H9 (cell line): Measurements from ENCODE around the gene CENPB. TPM values are rescaled to one million over a fixed set of nuclear protein-coding genes. Genes with fewer than 3 reads are reported as not detected.

Experiments used
- DNase-seq: peaks from one replicate; pipeline ENCODE4 v3.0.0-alpha.2; 2017
- H2AFZ ChIP-seq: one replicate; pipeline ENCODE4 v1.6.1; 2013; ENCODE audit warnings: mild to moderate bottlenecking, low read length, control low read depth, moderate library complexity
- H2AK5ac ChIP-seq: 2 replicates; pipeline ENCODE4 v1.6.1; 2013; ENCODE audit warnings: low read length, control low read depth, mixed read lengths; ENCODE audit not compliant: insufficient read length
- H2BK120ac ChIP-seq: one replicate; pipeline ENCODE4 v1.6.1; 2013; ENCODE audit warnings: low read depth, mild to moderate bottlenecking, low read length, control low read depth, inconsistent platforms; ENCODE audit not compliant: poor library complexity, severe bottlenecking
- H2BK12ac ChIP-seq: 2 replicates; pipeline ENCODE4 v1.6.1; 2013; ENCODE audit warnings: low read length, control low read depth, mixed read lengths, low read depth; ENCODE audit not compliant: insufficient read length
- H2BK15ac ChIP-seq: 2 replicates; pipeline ENCODE4 v1.6.1; 2013; ENCODE audit warnings: low read depth, low read length, control low read depth
- H2BK20ac ChIP-seq: one replicate; pipeline ENCODE4 v1.6.1; 2013; ENCODE audit warnings: low read depth, mild to moderate bottlenecking, low read length, control low read depth, inconsistent platforms; ENCODE audit not compliant: poor library complexity, severe bottlenecking
- H2BK5ac ChIP-seq: 2 replicates; pipeline ENCODE4 v1.6.1; 2013; ENCODE audit warnings: low read length, control low read depth, mixed read lengths; ENCODE audit not compliant: insufficient read length
- H3K14ac ChIP-seq: 2 replicates; pipeline ENCODE4 v1.6.1; 2013; ENCODE audit warnings: low read length, control low read depth; ENCODE audit not compliant: insufficient read depth
- H3K18ac ChIP-seq: 2 replicates; pipeline ENCODE4 v1.6.1; 2013; ENCODE audit warnings: low read depth, mild to moderate bottlenecking, mixed read lengths, low read length, control low read depth; ENCODE audit not compliant: insufficient read length
- H3K23ac ChIP-seq: 2 replicates; pipeline ENCODE4 v1.6.1; 2013; ENCODE audit warnings: low read length, control low read depth, mixed read lengths, low read depth; ENCODE audit not compliant: insufficient read length
- H3K23me2 ChIP-seq: 2 replicates; pipeline ENCODE4 v1.6.1; 2013; ENCODE audit warnings: low read depth, mild to moderate bottlenecking, mixed read lengths, low read length, control low read depth; ENCODE audit not compliant: insufficient read length, poor library complexity, severe bottlenecking
- H3K27ac ChIP-seq: 2 replicates; pipeline ENCODE4 v1.5.1; 2013; ENCODE audit warnings: low read length, control low read depth, mixed read lengths, low read depth; ENCODE audit not compliant: insufficient read length
- H3K27me3 ChIP-seq: 2 replicates; pipeline ENCODE4 v1.6.1; 2013; ENCODE audit warnings: low read length, control low read depth, inconsistent platforms; ENCODE audit not compliant: insufficient read depth
- H3K4ac ChIP-seq: 2 replicates; pipeline ENCODE4 v1.6.1; 2013; ENCODE audit warnings: low read depth, mild to moderate bottlenecking, control low read depth, inconsistent platforms, low read length, moderate library complexity
- H3K4me1 ChIP-seq: 2 replicates; pipeline ENCODE4 v1.6.1; 2013; ENCODE audit warnings: low read length, control low read depth, inconsistent platforms; ENCODE audit not compliant: insufficient read depth
- H3K4me2 ChIP-seq: 2 replicates; pipeline ENCODE4 v1.6.1; 2013; ENCODE audit warnings: low read length, control low read depth, mixed read lengths; ENCODE audit not compliant: insufficient read length, insufficient read depth
- H3K56ac ChIP-seq: 2 replicates; pipeline ENCODE4 v1.6.1; 2013; ENCODE audit warnings: low read depth, mild to moderate bottlenecking, mixed read lengths, low read length, control low read depth; ENCODE audit not compliant: insufficient read length
- H3K79me1 ChIP-seq: 2 replicates; pipeline ENCODE4 v1.6.1; 2013; ENCODE audit warnings: low read depth, mild to moderate bottlenecking, moderate library complexity, low read length, control low read depth, inconsistent platforms; ENCODE audit not compliant: insufficient read depth, poor library complexity, severe bottlenecking
- H3K79me2 ChIP-seq: 2 replicates; pipeline ENCODE4 v1.6.1; 2013; ENCODE audit warnings: low read length, control low read depth, inconsistent platforms; ENCODE audit not compliant: insufficient read depth
- H3K9ac ChIP-seq: 2 replicates; pipeline ENCODE4 v1.6.1; 2013; ENCODE audit warnings: low read length, control low read depth, mixed read lengths; ENCODE audit not compliant: insufficient read length; ENCODE audit errors: extremely low read depth
- H3K9me3 ChIP-seq: one replicate; pipeline ENCODE4 v1.6.1; 2013; ENCODE audit warnings: low read depth, low read length, inconsistent platforms; ENCODE audit not compliant: control insufficient read depth
- H3T11ph ChIP-seq: one replicate; pipeline ENCODE4 v1.6.1; 2013; ENCODE audit warnings: mild to moderate bottlenecking, low read length, control low read depth, inconsistent platforms
- H4K20me1 ChIP-seq: one replicate; pipeline ENCODE4 v1.6.1; 2013; ENCODE audit not compliant: control insufficient read depth, insufficient read length, insufficient read depth
- H4K5ac ChIP-seq: 2 replicates; pipeline ENCODE4 v1.6.1; 2013; ENCODE audit warnings: low read depth, mild to moderate bottlenecking, mixed read lengths, low read length, control low read depth; ENCODE audit not compliant: insufficient read length
- H4K8ac ChIP-seq: replicated peaks from 2 replicates; pipeline ENCODE4 v1.6.1; 2013; ENCODE audit warnings: low read length, control low read depth, mixed read lengths, low read depth; ENCODE audit not compliant: insufficient read length
- H4K91ac ChIP-seq: 2 replicates; pipeline ENCODE4 v1.6.1; 2013; ENCODE audit warnings: low read depth, mild to moderate bottlenecking, moderate library complexity, mixed read lengths, low read length, control low read depth; ENCODE audit not compliant: insufficient read length
- H3K27ac Mint-ChIP-seq, 3 experiments: 2 replicates in 2 of 3; 3 replicates in 1 of 3; pipeline ENCODE4 v1.8.0; 2020 to 2021; ENCODE audit warnings: mixed read lengths in 3 of 3, mild to moderate bottlenecking in 1 of 3, moderate library complexity in 1 of 3
- H3K27me3 Mint-ChIP-seq: 2 replicates; pipeline ENCODE4 v1.8.0; 2021; ENCODE audit warnings: low read depth, mild to moderate bottlenecking, moderate library complexity, mixed read lengths
- H3K36me3 Mint-ChIP-seq, 3 experiments: 2 replicates in 2 of 3; 3 replicates in 1 of 3; pipeline ENCODE4 v1.8.0; 2020 to 2021; ENCODE audit warnings: low read depth in 3 of 3, mixed read lengths in 3 of 3; ENCODE audit not compliant: insufficient read depth in 1 of 3
- H3K4me1 Mint-ChIP-seq, 2 experiments: 2 replicates each; pipeline ENCODE4 v1.8.0; 2020; ENCODE audit warnings: mixed read lengths in 2 of 2
- H3K4me3 Mint-ChIP-seq, 2 experiments: 2 replicates in 1 of 2; 3 replicates in 1 of 2; pipeline ENCODE4 v1.8.0; 2020 to 2021; ENCODE audit warnings: mild to moderate bottlenecking in 2 of 2, mixed read lengths in 2 of 2, moderate library complexity in 1 of 2
- H3K9me3 Mint-ChIP-seq, 2 experiments: 2 replicates in 1 of 2; 3 replicates in 1 of 2; pipeline ENCODE4 v1.8.0; 2020; ENCODE audit warnings: mild to moderate bottlenecking in 2 of 2, mixed read lengths in 2 of 2, moderate library complexity in 1 of 2
- CTCF ChIP-seq: fragments of 200-600 bp; sonication (generic); conservative IDR thresholded peaks from 3 replicates; pipeline ENCODE4 v1.8.0; 2021; ENCODE audit warnings: antibody characterized with exemption, mild to moderate bottlenecking
- WGBS: extraction: QIAGEN DNeasy Blood & Tissue Kit; methylation state at CpG from one replicate; pipeline ENCODE4 v1.1.7; 2013; ENCODE audit warnings: missing lambda C conversion rate, low lambda C conversion rate, mixed read lengths; ENCODE audit not compliant: insufficient read length; ENCODE audit errors: extremely low coverage; 5-methylcytosine and 5-hydroxymethylcytosine counted together
- total RNA-seq: library from RNA; stranded (reverse); gene quantifications from 2 replicates; pipeline ENCODE4 v1.2.1, GENCODE V29; 2021

The CENPB gene
- total RNA-seq, 1 experiment from 2014 or later: 63.1 TPM

GRCh38 chr20:3804254-3804751 lies 17.8 kb upstream of the CENPB start:
- Histone ChIP-seq H3K4ac (no peak overlapping the region), H3K14ac (no peak overlapping the region), H3K4me2 (no peak overlapping the region), H2BK12ac (no peak overlapping the region), H2BK120ac (no peak overlapping the region), H2BK20ac (no peak overlapping the region), H4K91ac (no peak overlapping the region), H3T11ph (no peak overlapping the region), H3K56ac (no peak overlapping the region), H4K5ac (no peak overlapping the region), H3K27me3 (no peaks in the 10 kb centered on the region), H3K27ac (no peak overlapping the region), H2AK5ac (no peak overlapping the region), H2BK15ac (no peak overlapping the region), H3K9ac (no peak overlapping the region), H3K4me1 (peaks cover 3% of the 10 kb centered on the region), H4K8ac (no peak overlapping the region), H3K23me2 (peaks cover 8% of the 10 kb centered on the region), H3K18ac (no peak overlapping the region), H2BK5ac (no peak overlapping the region), H3K79me2 (no peaks in the 10 kb centered on the region), H3K79me1 (no peaks in the 10 kb centered on the region), H4K20me1 (no peaks in the 10 kb centered on the region), H2AFZ (no peak overlapping the region), H3K9me3 (no peaks in the 10 kb centered on the region), H3K23ac (no peak overlapping the region)
- Mint-ChIP-seq H3K27me3 (peaks cover 4% of the 10 kb centered on the region; the same call in 1 of the 2 replicates), H3K9me3 (no peaks in the 10 kb centered on the region), H3K36me3 (peaks cover 32 to 55% (median 47%) of the 10 kb centered on the region in 3 experiments), H3K27ac (peak overlapping the region in 1 of 3 experiments; percentile 46; a peak in 2 of 7 replicates), H3K4me3 (no peak overlapping the region), H3K4me1 (peaks cover 30 to 48% of the 10 kb centered on the region in 2 experiments)
- DNase-seq: no peak
- TF ChIP-seq CTCF: no peak
- WGBS: no CpG with 5 or more reads among the region's 11 CpGs
